Activated CD8-positive, alpha-beta memory T cell treated with anti-CD3 and anti-CD28 coated beads, Interleukin-2, amount 10 ng/mL, durations not matched to agents 7 days and 5 days (primary cell): Measurements from ENCODE around the gene KRTAP4-7. TPM values are rescaled to one million over a fixed set of nuclear protein-coding genes. Genes with fewer than 3 reads are reported as not detected.
"Not testable (repeated sequence)": the region's sequence is repeated elsewhere in the genome, so short reads cannot be mapped to it uniquely, and the experiment has no call there.

ENCODE experiments used
- ATAC-seq: fragments of 150-1000 bp; cut with Tn5 transposase; one replicate; pipeline ENCODE4 v1.10.0; 2021; ENCODE audit warnings: moderate library complexity
- CTCF ChIA-PET: fragments of 350-600 bp; sonication (Branson Sonifier 250); formaldehyde crosslinking; loops from one replicate; lab custom pipeline; 2021; ENCODE audit warnings: antibody characterized with exemption; lab: Charles Lee
- DNase-seq: peaks from one replicate; pipeline ENCODE4 v3.0.0-alpha.2; 2020
- H3K27ac Mint-ChIP-seq: one replicate; pipeline ENCODE4 v1.8.0; 2021; ENCODE audit warnings: mild to moderate bottlenecking, mixed read lengths
- H3K27me3 Mint-ChIP-seq: one replicate; pipeline ENCODE4 v1.8.0; 2021; ENCODE audit warnings: mixed read lengths
- H3K36me3 Mint-ChIP-seq: one replicate; pipeline ENCODE4 v1.8.0; 2021; ENCODE audit warnings: mild to moderate bottlenecking, mixed read lengths
- H3K4me1 Mint-ChIP-seq: one replicate; pipeline ENCODE4 v1.8.0; 2021; ENCODE audit warnings: mixed read lengths
- H3K4me3 Mint-ChIP-seq: one replicate; pipeline ENCODE4 v1.8.0; 2021; ENCODE audit warnings: mild to moderate bottlenecking, moderate library complexity, mixed read lengths
- H3K9me3 Mint-ChIP-seq: one replicate; pipeline ENCODE4 v1.8.0; 2022; ENCODE audit warnings: low read depth, mixed read lengths
- total RNA-seq, 2 experiments: library from RNA; stranded (reverse); gene quantifications; one replicate each; pipeline ENCODE4 v1.2.3, GENCODE V29; 2021

Gene KRTAP4-7
- total RNA-seq, 2 experiments from 2014 or later: not detected

GRCh38 chr17:41057547-41057946 is 26.4 kb upstream of the KRTAP4-7 start:
- Mint-ChIP-seq H3K4me1 (no peaks in the 10 kb centered on the region), H3K27me3 (peaks cover 54% of the 10 kb centered on the region), H3K36me3 (no peaks in the 10 kb centered on the region), H3K27ac (no peak overlapping the region), H3K4me3 (no peak overlapping the region), H3K9me3 (peaks cover 3% of the 10 kb centered on the region)
- CTCF ChIA-PET: no interaction called here
- ATAC-seq: no peak
- DNase-seq: no peak

GRCh38 chr17:41058741-41059140 is 25.2 kb upstream of the KRTAP4-7 start:
- Mint-ChIP-seq H3K4me3 (no peak overlapping the region), H3K27me3 (peaks cover 48% of the 10 kb centered on the region), H3K27ac (no peak overlapping the region), H3K4me1 (no peaks in the 10 kb centered on the region), H3K36me3 (no peaks in the 10 kb centered on the region), H3K9me3 (peaks cover 3% of the 10 kb centered on the region)
- ATAC-seq: no peak
- DNase-seq: no peak
- CTCF ChIA-PET: no interaction called here

GRCh38 chr17:41059276-41060051 is 24.5 kb upstream of the KRTAP4-7 start:
- ATAC-seq, CTCF ChIA-PET, H3K9me3 Mint-ChIP-seq, H3K27ac Mint-ChIP-seq, H3K4me1 Mint-ChIP-seq, H3K36me3 Mint-ChIP-seq, DNase-seq, H3K4me3 Mint-ChIP-seq: not testable (repeated sequence)
- H3K27me3 Mint-ChIP-seq: peaks cover 51% of the 10 kb centered on the region

GRCh38 chr17:41060052-41060604 is 23.8 kb upstream of the KRTAP4-7 start, which contains the start of gene KRTAP2-3:
TSS of gene KRTAP2-3 (minus strand) at chr17:41060114. CDS start at chr17:41060050, 64 bp downstream.
- Mint-ChIP-seq H3K36me3 (no peaks in the 10 kb centered on the region), H3K4me1 (no peaks in the 10 kb centered on the region), H3K27ac (no peak within 1 kb of the TSS), H3K27me3 (peaks cover 51% of the 10 kb centered on the region), H3K9me3 (peaks cover 3% of the 10 kb centered on the region), H3K4me3 (no peak within 1 kb of the TSS)
- CTCF ChIA-PET: no interaction called here
- no peak for DNase-seq
- no peak for ATAC-seq

- no peak for DNase-seq
- CTCF ChIA-PET: no interaction called here
- H3K9me3 Mint-ChIP-seq: peaks cover 3% of the 10 kb centered on the region
- H3K27ac Mint-ChIP-seq: no peak overlapping the region
- H3K4me1 Mint-ChIP-seq: peaks cover 5% of the 10 kb centered on the region
- no peaks in the 10 kb centered on the region for H3K36me3 Mint-ChIP-seq
- no peak for ATAC-seq
- no peak overlapping the region for H3K4me3 Mint-ChIP-seq
- peaks cover 48% of the 10 kb centered on the region for H3K27me3 Mint-ChIP-seq
Observed at GRCh38 chr17:41061964-41062363, 22.0 kb upstream of the KRTAP4-7 start.

- H3K27ac Mint-ChIP-seq: no peak overlapping the region
- CTCF ChIA-PET: no interaction called here
Observed at GRCh38 chr17:41063449-41063848, 20.5 kb upstream of the KRTAP4-7 start.

GRCh38 chr17:41064301-41064700 is 19.6 kb upstream of the KRTAP4-7 start:
- H3K4me1 Mint-ChIP-seq: peaks cover 7% of the 10 kb centered on the region
- CTCF ChIA-PET: interaction anchor here (0.5 kb wide), 1 partner anchor 45 kb away, joined by 3 read pairs; no protein-coding TSS in a partner anchor
- no peaks in the 10 kb centered on the region for H3K9me3 Mint-ChIP-seq
- H3K27me3 Mint-ChIP-seq: peaks cover 31% of the 10 kb centered on the region
- no peaks in the 10 kb centered on the region for H3K36me3 Mint-ChIP-seq
- no peak for DNase-seq
- H3K27ac Mint-ChIP-seq: no peak overlapping the region
- no peak overlapping the region for H3K4me3 Mint-ChIP-seq
- no peak for ATAC-seq

More at GRCh38 chr17:41063449-41063848, 20.5 kb upstream of the KRTAP4-7 start:
- no peak for ATAC-seq
- H3K9me3 Mint-ChIP-seq: no peaks in the 10 kb centered on the region
- no peaks in the 10 kb centered on the region for H3K36me3 Mint-ChIP-seq
- H3K4me1 Mint-ChIP-seq: peaks cover 5% of the 10 kb centered on the region
- DNase-seq: no peak
- H3K4me3 Mint-ChIP-seq: no peak overlapping the region
- H3K27me3 Mint-ChIP-seq: peaks cover 39% of the 10 kb centered on the region

- H3K9me3 Mint-ChIP-seq, H3K4me3 Mint-ChIP-seq, DNase-seq, H3K27ac Mint-ChIP-seq, H3K36me3 Mint-ChIP-seq, H3K4me1 Mint-ChIP-seq, ATAC-seq: not testable (repeated sequence)
- CTCF ChIA-PET: interaction anchor here (0.5 kb wide), 1 partner anchor 46 kb away, joined by 3 read pairs; no protein-coding TSS in a partner anchor
- H3K27me3 Mint-ChIP-seq: peaks cover 25% of the 10 kb centered on the region
Observed at GRCh38 chr17:41065016-41065689, 18.8 kb upstream of the KRTAP4-7 start.

- no peaks in the 10 kb centered on the region for H3K36me3 Mint-ChIP-seq
- CTCF ChIA-PET: no interaction called here
Observed at GRCh38 chr17:41065829-41066624, 17.9 kb upstream of the KRTAP4-7 start, which contains the start of gene KRTAP2-4. TSS of gene KRTAP2-4 (minus strand) at chr17:41065879. CDS start at chr17:41065845, 34 bp downstream.

GRCh38 chr17:41067281-41067680 is 16.7 kb upstream of the KRTAP4-7 start:
- Mint-ChIP-seq H3K4me1 (peaks cover 7% of the 10 kb centered on the region), H3K27ac (no peak overlapping the region), H3K4me3 (no peak overlapping the region), H3K36me3 (no peaks in the 10 kb centered on the region), H3K27me3 (peaks cover 8% of the 10 kb centered on the region), H3K9me3 (no peaks in the 10 kb centered on the region)
- CTCF ChIA-PET: no interaction called here
- ATAC-seq: no peak
- DNase-seq: no peak

More at GRCh38 chr17:41065829-41066624, 17.9 kb upstream of the KRTAP4-7 start, which contains the start of gene KRTAP2-4:
- peaks cover 7% of the 10 kb centered on the region for H3K4me1 Mint-ChIP-seq
- H3K27me3 Mint-ChIP-seq: peaks cover 16% of the 10 kb centered on the region
- no peaks in the 10 kb centered on the region for H3K9me3 Mint-ChIP-seq
- H3K27ac Mint-ChIP-seq: no peak within 1 kb of the TSS
- no peak within 1 kb of the TSS for H3K4me3 Mint-ChIP-seq
- DNase-seq: no peak
- no peak for ATAC-seq

- H3K36me3 Mint-ChIP-seq: no peaks in the 10 kb centered on the region
Observed at GRCh38 chr17:41069031-41069430, 14.9 kb upstream of the KRTAP4-7 start.

GRCh38 chr17:41071606-41072360 is 12.2 kb upstream of the KRTAP4-7 start:
- Mint-ChIP-seq H3K4me1 (peaks cover 2% of the 10 kb centered on the region), H3K27ac (no peak overlapping the region), H3K9me3 (no peaks in the 10 kb centered on the region), H3K4me3 (no peak overlapping the region), H3K36me3 (no peaks in the 10 kb centered on the region), H3K27me3 (peaks cover 21% of the 10 kb centered on the region)
- no peak for DNase-seq
- CTCF ChIA-PET: no interaction called here
- ATAC-seq: no peak

More at GRCh38 chr17:41069031-41069430, 14.9 kb upstream of the KRTAP4-7 start:
- DNase-seq (no peak), ATAC-seq (no peak)
- CTCF ChIA-PET: no interaction called here
- H3K27me3 Mint-ChIP-seq: peaks cover 5% of the 10 kb centered on the region
- H3K9me3 Mint-ChIP-seq: no peaks in the 10 kb centered on the region
- no peak overlapping the region for H3K4me3 Mint-ChIP-seq
- H3K4me1 Mint-ChIP-seq: peaks cover 7% of the 10 kb centered on the region
- no peak overlapping the region for H3K27ac Mint-ChIP-seq
